HCT116 (cell line): ENCODE results near the gene TCERG1L.

ENCODE experiments used
- EGR1 ChIP-seq: IDR thresholded peaks from 2 replicates; pipeline ENCODE4 v1.6.1; 2012; ENCODE audit warnings: low read depth
- EZH2 ChIP-seq: fragments of 200-600 bp; sonication (generic); IDR thresholded peaks from 2 replicates; pipeline ENCODE4 v1.6.1; 2017; ENCODE audit warnings: antibody characterized with exemption, mixed run types
- JUND ChIP-seq: IDR thresholded peaks from 2 replicates; pipeline ENCODE4 v1.6.1; 2012
- MAX ChIP-seq: IDR thresholded peaks from 2 replicates; pipeline ENCODE4 v1.6.1; 2012
- POLR2A ChIP-seq: IDR thresholded peaks from 2 replicates; pipeline ENCODE4 v1.7.0; 2011; ENCODE audit warnings: borderline replicate concordance; ENCODE audit not compliant: insufficient read depth, insufficient read length; ENCODE audit errors: extremely low read depth
- RAD21 ChIP-seq: IDR thresholded peaks from 2 replicates; pipeline ENCODE4 v1.6.1; 2012; ENCODE audit warnings: low read depth, mild to moderate bottlenecking
- TF ChIP-seq, protein P1 (sequence below), 3 experiments: fragments of 200-600 bp in 1 of 3; sonication (generic) in 1 of 3; IDR thresholded peaks in 2 of 3; conservative IDR thresholded peaks in 1 of 3; 2 replicates each; pipeline ENCODE4 v1.5.1; 2012 to 2017; ENCODE audit warnings: low read depth in 2 of 3, low read length in 2 of 3, antibody characterized with exemption in 1 of 3, borderline replicate concordance in 1 of 3, control low read depth in 1 of 3, mild to moderate bottlenecking in 1 of 3, mixed read lengths in 1 of 3, mixed run types in 1 of 3, moderate library complexity in 1 of 3; ENCODE audit not compliant: insufficient read depth in 1 of 3

DNA sequence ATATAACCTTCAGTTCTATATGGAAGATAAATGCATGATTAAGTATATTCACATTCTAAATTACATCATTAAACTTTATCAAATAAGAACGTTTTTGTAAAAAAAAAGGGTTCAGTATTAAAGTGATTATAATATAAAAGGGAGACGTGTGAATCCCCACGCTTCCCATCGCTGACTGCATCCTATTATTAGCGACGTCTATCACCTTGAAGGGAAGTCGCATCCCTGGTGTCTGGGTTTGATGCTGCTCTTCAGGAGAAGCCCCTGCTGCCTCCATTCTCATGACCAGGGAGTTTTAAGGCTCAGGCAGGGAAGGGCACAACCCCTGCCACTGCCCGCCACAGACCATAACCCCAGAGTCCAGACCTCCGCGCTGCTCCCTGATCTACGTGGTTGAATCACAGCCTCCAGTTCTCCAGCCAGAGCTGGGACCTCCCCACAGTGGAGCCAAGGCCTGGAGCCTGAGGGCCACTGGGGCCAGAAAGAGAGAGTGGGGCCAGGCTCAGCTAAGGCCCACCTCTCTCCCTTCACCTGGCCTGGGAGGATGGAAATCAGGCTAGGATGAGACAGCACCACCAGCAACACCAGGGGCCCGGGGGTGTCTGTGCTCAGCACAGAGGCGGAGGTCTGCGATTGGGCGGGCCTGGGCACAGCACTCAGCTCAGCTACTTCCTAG, 130.6 kb downstream of the TCERG1L start:
- TF ChIP-seq, protein P1, sequence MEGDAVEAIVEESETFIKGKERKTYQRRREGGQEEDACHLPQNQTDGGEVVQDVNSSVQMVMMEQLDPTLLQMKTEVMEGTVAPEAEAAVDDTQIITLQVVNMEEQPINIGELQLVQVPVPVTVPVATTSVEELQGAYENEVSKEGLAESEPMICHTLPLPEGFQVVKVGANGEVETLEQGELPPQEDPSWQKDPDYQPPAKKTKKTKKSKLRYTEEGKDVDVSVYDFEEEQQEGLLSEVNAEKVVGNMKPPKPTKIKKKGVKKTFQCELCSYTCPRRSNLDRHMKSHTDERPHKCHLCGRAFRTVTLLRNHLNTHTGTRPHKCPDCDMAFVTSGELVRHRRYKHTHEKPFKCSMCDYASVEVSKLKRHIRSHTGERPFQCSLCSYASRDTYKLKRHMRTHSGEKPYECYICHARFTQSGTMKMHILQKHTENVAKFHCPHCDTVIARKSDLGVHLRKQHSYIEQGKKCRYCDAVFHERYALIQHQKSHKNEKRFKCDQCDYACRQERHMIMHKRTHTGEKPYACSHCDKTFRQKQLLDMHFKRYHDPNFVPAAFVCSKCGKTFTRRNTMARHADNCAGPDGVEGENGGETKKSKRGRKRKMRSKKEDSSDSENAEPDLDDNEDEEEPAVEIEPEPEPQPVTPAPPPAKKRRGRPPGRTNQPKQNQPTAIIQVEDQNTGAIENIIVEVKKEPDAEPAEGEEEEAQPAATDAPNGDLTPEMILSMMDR (IDR thresholded peaks at IDR 0.05 in 2 of 3, conservative IDR thresholded peaks at IDR 0.05 in 1 of 3; ENCODE audit: borderline replicate concordance in 1 of 3, insufficient read depth in 1 of 3, low read depth in 2 of 3, low read length in 2 of 3) = no peak
- TF ChIP-seq RAD21 (no peak), POLR2A (no peak), MAX (no peak), JUND (no peak), EGR1 (no peak), EZH2 (no peak)
